ENCODE results near the gene PRR23A.

- no peak for TF ChIP-seq GATA2 (IDR thresholded peaks at IDR 0.05; ENCODE audit: low read depth, low read length)
- no peak for TF ChIP-seq GATA3 (IDR thresholded peaks at IDR 0.05; ENCODE audit: low read depth, low read length)
Observed at GRCh38 chr3:139037478-139037877, 31.4 kb upstream of the PRR23A start.

Measured in SH-SY5Y (cell line).